Bronchial epithelial cell (primary cell): ENCODE measurements around the gene ZMYND10. TPM values are rescaled to one million over a fixed set of nuclear protein-coding genes. Genes with fewer than 3 reads are reported as not detected.

Experiments used
- DNase-seq: peaks from one replicate; pipeline ENCODE4 v3.0.0-alpha.2; 2010; ENCODE audit warnings: low read depth
- FAIRE-seq: peaks from 2 replicates; lab custom pipeline; 2011; peaks lifted over from hg19 to GRCh38; lab: Jason Lieb, UNC
- H3K27me3 ChIP-seq: 2 replicates; pipeline ENCODE4 v1.5.1; 2011; ENCODE audit warnings: low read length; ENCODE audit not compliant: control insufficient read depth, insufficient read depth
- H3K36me3 ChIP-seq: 2 replicates; pipeline ENCODE4 v1.5.1; 2011; ENCODE audit warnings: low read length; ENCODE audit not compliant: control insufficient read depth, insufficient read depth
- H3K4me3 ChIP-seq: 2 replicates; pipeline ENCODE4 v1.5.1; 2011; ENCODE audit warnings: mild to moderate bottlenecking, low read depth, low read length, control low read depth
- total RNA-seq: library from RNA; depleted of rRNA; stranded (reverse); fragments of >200 nt; gene quantifications from 2 replicates; pipeline ENCODE4 v1.2.1, GENCODE V29; 2014
- TF ChIP-seq, protein P1 (sequence below): IDR thresholded peaks from 2 replicates; pipeline ENCODE4 v1.5.1; 2011; ENCODE audit warnings: mild to moderate bottlenecking, moderate library complexity, low read length, control low read depth, inconsistent platforms; ENCODE audit not compliant: insufficient read depth, severe bottlenecking

The ZMYND10 gene
- total RNA-seq, 1 donor from 2014 or later = 0.53 TPM

- TF ChIP-seq, protein P1, sequence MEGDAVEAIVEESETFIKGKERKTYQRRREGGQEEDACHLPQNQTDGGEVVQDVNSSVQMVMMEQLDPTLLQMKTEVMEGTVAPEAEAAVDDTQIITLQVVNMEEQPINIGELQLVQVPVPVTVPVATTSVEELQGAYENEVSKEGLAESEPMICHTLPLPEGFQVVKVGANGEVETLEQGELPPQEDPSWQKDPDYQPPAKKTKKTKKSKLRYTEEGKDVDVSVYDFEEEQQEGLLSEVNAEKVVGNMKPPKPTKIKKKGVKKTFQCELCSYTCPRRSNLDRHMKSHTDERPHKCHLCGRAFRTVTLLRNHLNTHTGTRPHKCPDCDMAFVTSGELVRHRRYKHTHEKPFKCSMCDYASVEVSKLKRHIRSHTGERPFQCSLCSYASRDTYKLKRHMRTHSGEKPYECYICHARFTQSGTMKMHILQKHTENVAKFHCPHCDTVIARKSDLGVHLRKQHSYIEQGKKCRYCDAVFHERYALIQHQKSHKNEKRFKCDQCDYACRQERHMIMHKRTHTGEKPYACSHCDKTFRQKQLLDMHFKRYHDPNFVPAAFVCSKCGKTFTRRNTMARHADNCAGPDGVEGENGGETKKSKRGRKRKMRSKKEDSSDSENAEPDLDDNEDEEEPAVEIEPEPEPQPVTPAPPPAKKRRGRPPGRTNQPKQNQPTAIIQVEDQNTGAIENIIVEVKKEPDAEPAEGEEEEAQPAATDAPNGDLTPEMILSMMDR = no peak
- DNase-seq = no peak
- H3K36me3 ChIP-seq = no peaks in the 10 kb centered on the region
- peaks cover 4% of the 10 kb centered on the region for H3K27me3 ChIP-seq
- H3K4me3 ChIP-seq = no peak overlapping the region
- no peak for FAIRE-seq
These were observed 27.9 kb upstream of the ZMYND10 start for GRCh38 chr3:50373146-50374051.

GRCh38 chr3:50372349-50372748 is 26.8 kb upstream of the ZMYND10 start:
- TF ChIP-seq, protein P1 = no peak
- FAIRE-seq (no peak), DNase-seq (no peak)
- peaks cover 4% of the 10 kb centered on the region for H3K27me3 ChIP-seq
- no peaks in the 10 kb centered on the region for H3K36me3 ChIP-seq
- H3K4me3 ChIP-seq = no peak overlapping the region

GRCh38 chr3:50371133-50371685 is 25.7 kb upstream of the ZMYND10 start:
- TF ChIP-seq, protein P1 = no peak
- H3K4me3 ChIP-seq = no peak overlapping the region
- FAIRE-seq (no peak), DNase-seq (no peak)
- H3K27me3 ChIP-seq = peaks cover 6% of the 10 kb centered on the region
- H3K36me3 ChIP-seq = no peaks in the 10 kb centered on the region

- Histone ChIP-seq H3K4me3 (no peak overlapping the region), H3K36me3 (no peaks in the 10 kb centered on the region), H3K27me3 (peaks cover 6% of the 10 kb centered on the region)
- no peak for DNase-seq
- FAIRE-seq = no peak
- TF ChIP-seq, protein P1 = peak; percentile 18
These were observed 25.1 kb upstream of the ZMYND10 start for GRCh38 chr3:50370594-50370993.

DNA sequence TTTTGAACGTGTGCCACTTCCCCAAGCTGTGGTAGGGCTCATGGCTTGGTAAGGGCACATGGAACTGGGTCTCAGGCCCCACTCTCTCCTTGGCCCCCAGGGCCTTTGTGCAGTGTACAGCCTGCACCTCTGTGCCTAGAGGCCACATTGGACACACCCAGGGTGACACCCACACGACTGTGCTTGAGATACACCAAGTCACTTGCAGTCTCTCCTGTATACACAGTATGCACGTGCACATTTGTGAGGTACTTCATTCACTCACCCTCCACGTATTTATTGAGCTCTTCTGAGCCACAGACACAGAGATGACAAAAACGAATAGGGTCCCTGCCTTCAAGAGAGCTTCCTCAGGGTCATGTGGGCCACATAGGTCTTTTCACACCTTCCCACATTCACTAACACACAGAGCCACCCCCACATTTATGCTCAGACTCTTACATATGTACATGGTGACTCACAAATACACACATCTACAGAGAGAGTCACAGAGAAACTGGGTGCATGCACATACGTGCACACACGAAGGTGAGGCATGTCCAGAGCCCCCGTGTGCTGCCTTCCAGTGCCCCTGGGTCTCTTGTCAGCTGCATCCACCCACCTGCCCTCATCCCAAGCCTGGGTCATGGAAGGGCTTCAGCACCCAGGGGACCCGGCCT is 23.6 kb upstream of the ZMYND10 start:
- peaks cover 6% of the 10 kb centered on the region for H3K27me3 ChIP-seq
- H3K4me3 ChIP-seq = no peak overlapping the region
- peak; percentile 67 for DNase-seq
- no peaks in the 10 kb centered on the region for H3K36me3 ChIP-seq
- TF ChIP-seq, protein P1 = no peak
- peak; percentile 64 for FAIRE-seq
